A673 (cell line): Measurements from ENCODE around the gene NAT9.

Experiments used
- EZH2 ChIP-seq: fragments of 200-600 bp; sonication (generic); IDR thresholded peaks from 2 replicates; pipeline ENCODE4 v1.6.1; 2017; ENCODE audit warnings: borderline replicate concordance, low read depth, mild to moderate bottlenecking, mixed read lengths, antibody characterized with exemption, low read length; ENCODE audit not compliant: poor library complexity, severe bottlenecking
- TF ChIP-seq, protein P1 (sequence below): fragments of 300-800, 200-600 bp; sonication (generic); conservative IDR thresholded peaks from 2 replicates; pipeline ENCODE4 v1.5.1; 2017; ENCODE audit warnings: low read depth, mild to moderate bottlenecking, antibody characterized with exemption, low read length, moderate library complexity, mixed read lengths

DNA sequence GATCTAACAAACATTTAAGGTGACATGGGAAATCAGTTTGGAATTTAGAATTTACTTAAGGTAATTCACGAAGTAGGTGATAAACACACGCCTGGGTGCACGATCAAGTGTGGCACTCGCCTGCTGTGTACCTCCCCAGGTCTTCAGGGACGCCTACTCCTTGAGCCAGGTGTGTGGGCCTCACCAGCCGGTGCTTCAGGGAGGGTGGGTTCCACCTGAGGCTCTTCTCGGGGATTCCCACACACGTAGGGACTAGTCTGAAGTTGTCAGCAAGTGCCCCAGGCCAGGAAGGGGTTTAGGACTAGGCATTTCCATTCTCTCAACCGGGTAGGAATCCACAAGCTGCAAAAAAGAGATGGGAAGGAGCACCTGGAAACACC lies 9.8 kb upstream of the NAT9 start:
- TF ChIP-seq, protein P1, sequence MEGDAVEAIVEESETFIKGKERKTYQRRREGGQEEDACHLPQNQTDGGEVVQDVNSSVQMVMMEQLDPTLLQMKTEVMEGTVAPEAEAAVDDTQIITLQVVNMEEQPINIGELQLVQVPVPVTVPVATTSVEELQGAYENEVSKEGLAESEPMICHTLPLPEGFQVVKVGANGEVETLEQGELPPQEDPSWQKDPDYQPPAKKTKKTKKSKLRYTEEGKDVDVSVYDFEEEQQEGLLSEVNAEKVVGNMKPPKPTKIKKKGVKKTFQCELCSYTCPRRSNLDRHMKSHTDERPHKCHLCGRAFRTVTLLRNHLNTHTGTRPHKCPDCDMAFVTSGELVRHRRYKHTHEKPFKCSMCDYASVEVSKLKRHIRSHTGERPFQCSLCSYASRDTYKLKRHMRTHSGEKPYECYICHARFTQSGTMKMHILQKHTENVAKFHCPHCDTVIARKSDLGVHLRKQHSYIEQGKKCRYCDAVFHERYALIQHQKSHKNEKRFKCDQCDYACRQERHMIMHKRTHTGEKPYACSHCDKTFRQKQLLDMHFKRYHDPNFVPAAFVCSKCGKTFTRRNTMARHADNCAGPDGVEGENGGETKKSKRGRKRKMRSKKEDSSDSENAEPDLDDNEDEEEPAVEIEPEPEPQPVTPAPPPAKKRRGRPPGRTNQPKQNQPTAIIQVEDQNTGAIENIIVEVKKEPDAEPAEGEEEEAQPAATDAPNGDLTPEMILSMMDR: no peak
- TF ChIP-seq EZH2: no peak
